K562 (cell line): ENCODE data around the gene NALCN. TPM values are rescaled to one million over a fixed set of nuclear protein-coding genes. Genes with fewer than 3 reads are reported as not detected.

ENCODE experiments used
- ATAC-seq: fragments of 200-7000 bp; cut with Tn5 transposase; 3 replicates; pipeline ENCODE4 v1.9.1; 2020; ENCODE audit warnings: moderate library complexity
- BruUV-seq: library from RNA; stranded (reverse); fragments of 400-500 nt; replicated peaks from 2 replicates; lab custom pipeline; 2021; lab: Mats Ljungman, UMichigan
- CTCF ChIA-PET: fragments of 300-600 bp; formaldehyde crosslinking; extraction: SDS; loops from one replicate; lab custom pipeline; 2021; ENCODE audit warnings: low intra/inter-chr PET ratio; lab: Yijun Ruan, JAX
- POLR2A ChIA-PET: fragments of 300-600, 350-650 bp; sonication (Branson Sonifier 250); formaldehyde crosslinking; extraction: SDS; loops from one replicate; lab custom pipeline; 2021; ENCODE audit warnings: antibody characterized with exemption, inconsistent platforms; lab: Yijun Ruan, JAX
- DNase-seq, 4 experiments: peaks; one replicate each; pipeline versions ENCODE4 v3.0.0 to v3.0.0-alpha.2; 2011 to 2018; ENCODE audit warnings: low spot score in 3 of 4, mixed read lengths in 3 of 4; ENCODE audit errors: extremely low read depth in 1 of 4
- FAIRE-seq: peaks from 2 replicates; lab custom pipeline; 2011; peaks lifted over from hg19 to GRCh38; lab: Jason Lieb, UNC
- H2AFZ ChIP-seq: 2 replicates; pipeline ENCODE4 v1.6.0; 2011; ENCODE audit warnings: low read depth, low read length, control low read depth, inconsistent platforms
- H3K27ac ChIP-seq: fragments of 200-600 bp; 3 replicates; pipeline ENCODE4 v1.8.0; 2011; ENCODE audit warnings: low read depth, mild to moderate bottlenecking, control low read depth, inconsistent platforms, low read length, moderate library complexity, mixed read lengths; ENCODE audit errors: extremely low read depth
- H3K27me3 ChIP-seq, 2 experiments: fragments of 300-600 bp in 1 of 2; 2 replicates in 1 of 2; 3 replicates in 1 of 2; pipeline versions ENCODE4 v1.6.0 to v1.8.0; 2011; ENCODE audit warnings: inconsistent platforms in 2 of 2, low read length in 2 of 2, mild to moderate bottlenecking in 1 of 2, mixed read lengths in 1 of 2, moderate library complexity in 1 of 2; ENCODE audit not compliant: control insufficient read depth in 2 of 2, insufficient read depth in 2 of 2
- H3K36me3 ChIP-seq: fragments of 300-600 bp; 3 replicates; pipeline ENCODE4 v1.8.0; 2011; ENCODE audit warnings: mild to moderate bottlenecking, low read length, inconsistent platforms; ENCODE audit not compliant: control insufficient read depth, insufficient read depth
- H3K4me1 ChIP-seq, 2 experiments: fragments of 200-600 bp in 1 of 2; replicated peaks in 1 of 2; 2 replicates in 1 of 2; 3 replicates in 1 of 2; pipeline versions ENCODE4 v1.5.1 to v1.8.0; 2011; ENCODE audit warnings: inconsistent platforms in 2 of 2, low read length in 2 of 2, mild to moderate bottlenecking in 1 of 2, mixed read lengths in 1 of 2, moderate library complexity in 1 of 2; ENCODE audit not compliant: control insufficient read depth in 2 of 2, insufficient read depth in 2 of 2
- H3K4me2 ChIP-seq: 2 replicates; pipeline ENCODE4 v1.6.1; 2011; ENCODE audit warnings: low read length, control low read depth, inconsistent platforms, mixed read lengths; ENCODE audit not compliant: insufficient read depth
- H3K4me3 ChIP-seq: fragments of 200-600 bp; sonication (generic), shearing (Covaris generic); 2 replicates; pipeline ENCODE4 v1.5.1; 2016; ENCODE audit warnings: control low read depth, inconsistent platforms
- H3K79me2 ChIP-seq: fragments of 200-600 bp; 3 replicates; pipeline ENCODE4 v1.8.0; 2011; ENCODE audit warnings: low read length, inconsistent platforms; ENCODE audit not compliant: control insufficient read depth, insufficient read depth
- H3K9ac ChIP-seq, 2 experiments: 2 replicates each; pipeline versions ENCODE4 v1.6.0 to v1.6.1; 2011; ENCODE audit warnings: low read depth in 2 of 2, low read length in 2 of 2, control low read depth in 1 of 2, inconsistent platforms in 1 of 2, mild to moderate bottlenecking in 1 of 2, mixed read lengths in 1 of 2; ENCODE audit not compliant: insufficient read depth in 1 of 2
- H3K9me1 ChIP-seq: one replicate; pipeline ENCODE4 v1.6.0; 2011; ENCODE audit warnings: inconsistent platforms, mild to moderate bottlenecking, low read length, moderate library complexity; ENCODE audit not compliant: control insufficient read depth, insufficient read depth
- H3K9me3 ChIP-seq: replicated peaks from 2 replicates; pipeline ENCODE4 v1.5.1; 2011; ENCODE audit warnings: low read depth, low read length, inconsistent platforms; ENCODE audit not compliant: control insufficient read depth, insufficient read depth
- H4K20me1 ChIP-seq: replicated peaks from 2 replicates; pipeline ENCODE4 v1.6.1; 2011; ENCODE audit warnings: low read length, inconsistent platforms, mixed read lengths; ENCODE audit not compliant: control insufficient read depth, insufficient read depth
- DMBX1 ChIP-seq: fragments of 250-450 bp; sonication (Bioruptor Pico); IDR thresholded peaks from 2 replicates; pipeline ENCODE4 v1.8.0; 2022; ENCODE audit warnings: inconsistent platforms, mild to moderate bottlenecking, moderate library complexity, borderline replicate concordance
- E2F5 ChIP-seq: sonication (generic); formaldehyde crosslinking; IDR thresholded peaks from 2 replicates; pipeline ENCODE4 v1.8.0; 2022; ENCODE audit warnings: mild to moderate bottlenecking, missing genetic modification reagents
- EP300 ChIP-seq: IDR thresholded peaks from 2 replicates; pipeline ENCODE4 v1.6.1; 2012; ENCODE audit warnings: low read length, improper control_type of control experiment
- MLX ChIP-seq, 2 experiments: fragments of 450-650 bp in 1 of 2; sonication (generic) in 1 of 2; formaldehyde crosslinking; conservative IDR thresholded peaks; 2 replicates each; pipeline versions ENCODE4 v1.4.0 to v1.8.1; 2020 to 2022; ENCODE audit warnings: mild to moderate bottlenecking in 1 of 2, missing genetic modification reagents in 1 of 2
- NFIC ChIP-seq: fragments of 450-650 bp; IDR thresholded peaks from 2 replicates; pipeline ENCODE4 v1.6.1; 2017; ENCODE audit warnings: mild to moderate bottlenecking, inconsistent platforms
- NR2C1 ChIP-seq, 2 experiments: fragments of 450-650 bp; IDR thresholded peaks; 2 replicates each; pipeline ENCODE4 v1.6.1; 2017; ENCODE audit warnings: mild to moderate bottlenecking in 2 of 2, antibody characterized with exemption in 1 of 2, inconsistent platforms in 1 of 2, missing compliant biosample characterization in 1 of 2, missing genetic modification characterization in 1 of 2
- PBX2 ChIP-seq, 2 experiments: IDR thresholded peaks in 1 of 2; conservative IDR thresholded peaks in 1 of 2; 2 replicates each; pipeline ENCODE4 v1.6.1; 2016; ENCODE audit warnings: low read depth in 2 of 2, mild to moderate bottlenecking in 1 of 2, missing compliant biosample characterization in 1 of 2, missing genetic modification characterization in 1 of 2, moderate library complexity in 1 of 2
- POLR2AphosphoS2 ChIP-seq: IDR thresholded peaks from 2 replicates; pipeline ENCODE4 v1.6.1; 2012; ENCODE audit warnings: low read length, improper control_type of control experiment
- RFX5 ChIP-seq: IDR thresholded peaks from 2 replicates; pipeline ENCODE4 v1.6.1; 2011; ENCODE audit warnings: low read depth, mild to moderate bottlenecking, improper control_type of control experiment, low read length
- ZNF184 ChIP-seq: sonication (generic); formaldehyde crosslinking; IDR thresholded peaks from 2 replicates; pipeline ENCODE4 v1.5.0; 2020; ENCODE audit warnings: missing genetic modification reagents
- WGBS: fragments of 100-300 bp; shearing (Covaris generic); methylation state at CpG from one replicate; pipeline ENCODE4 v1.1.6; 2016; ENCODE audit warnings: low coverage, mixed read lengths; ENCODE audit not compliant: insufficient coverage; ENCODE audit errors: missing lambda C conversion rate; 5-methylcytosine and 5-hydroxymethylcytosine counted together
- in situ Hi-C: fragments of 300-500 bp; cut with MboI; formaldehyde crosslinking; loops from 4 replicates; pipeline ENCODE4 v1.15.0; 2018; ENCODE audit warnings: inconsistent platforms, mixed read lengths
- intact Hi-C: fragments of 100-400 bp; cut with micrococcal nuclease; formaldehyde crosslinking; loops from 2 replicates; pipeline ENCODE4 v1.14.2; 2022
- polyA plus RNA-seq, 8 experiments: library from polyadenylated mRNA; depleted of rRNA in 4 of 8; stranded (reverse) in 5 of 8; unstranded in 3 of 8; fragments of >200 nt; fragmentation: Nextera tagmentation in 2 of 8; fragmentation: Illumina TruSeq in 1 of 8; extraction: Ambion mirVana in 2 of 8; extraction: Trizol in 1 of 8; gene quantifications; 2 replicates each; pipeline versions ENCODE4 v1.2.1 to v1.2.3, GENCODE V29; 2011 to 2014; ENCODE audit warnings: inconsistent platforms in 1 of 8, missing spikeins in 1 of 8
- total RNA-seq, 7 experiments: library from RNA; depleted of rRNA in 6 of 7; stranded (reverse); fragments of >200 nt in 6 of 7; fragmentation: Illumina TruSeq in 2 of 7; extraction: Trizol in 2 of 7; gene quantifications; 2 replicates each; pipeline versions ENCODE4 v1.2.1 to v1.2.3, GENCODE V29; 2011 to 2021; ENCODE audit warnings: low replicate concordance in 1 of 7

Gene NALCN
- total and polyA plus RNA-seq, 9 of the 15 experiments (the other 6 are each of a cell fraction or from before 2014, with no cell fraction given), result not detected

- H3K27me3 ChIP-seq, result no peaks in the 10 kb centered on the region; a peak in 1 of 5 replicates
- H3K27ac ChIP-seq, result no peak overlapping the region
- FAIRE-seq (no peak), ATAC-seq (no peak), DNase-seq (no peak)
- H3K9me3 ChIP-seq, result no peaks in the 10 kb centered on the region
- H3K9ac ChIP-seq, result no peak overlapping the region
- no peaks in the 10 kb centered on the region for H3K79me2 ChIP-seq
- intact Hi-C loops, result no loop called here
- no peak overlapping the region for H3K4me3 ChIP-seq
- H2AFZ ChIP-seq, result no peak overlapping the region
- no peaks in the 10 kb centered on the region for H3K4me1 ChIP-seq
- WGBS, result 0% methylated on average over 6 of the region's 8 CpGs
- BruUV-seq, result no TSS peak
- H3K4me2 ChIP-seq, result no peak overlapping the region
- CTCF ChIA-PET, result no interaction called here
- POLR2A ChIA-PET, result no interaction called here
- H3K36me3 ChIP-seq, result no peaks in the 10 kb centered on the region
- no peaks in the 10 kb centered on the region for H4K20me1 ChIP-seq
- no peak for TF ChIP-seq ZNF184
- no peak for TF ChIP-seq EP300
- no peak for TF ChIP-seq E2F5 (CRISPR knock-in tag)
- TF ChIP-seq RFX5, result no peak
- TF ChIP-seq DMBX1 (CRISPR knock-in tag), result no peak
- TF ChIP-seq PBX2 (CRISPR knock-in tag; IDR thresholded peaks at IDR 0.05; ENCODE audit: low read depth), result no peak
- no peak for TF ChIP-seq PBX2 (tag; conservative IDR thresholded peaks at IDR 0.05; ENCODE audit: low read depth)
- TF ChIP-seq MLX (CRISPR knock-in tag; conservative IDR thresholded peaks at IDR 0.05), result no peak
- no peak for TF ChIP-seq NFIC
- TF ChIP-seq POLR2AphosphoS2, result no peak
- no peak for TF ChIP-seq NR2C1 (IDR thresholded peaks at IDR 0.05)
- TF ChIP-seq NR2C1 (tag; IDR thresholded peaks at IDR 0.05), result no peak
- no peaks in the 10 kb centered on the region for H3K9me1 ChIP-seq
- in situ Hi-C loops, result no loop called here
Observed at GRCh38 chr13:101025925-101026324, 390.4 kb downstream of the NALCN start.
